Cardiac muscle cell (in vitro differentiated cells and primary cell): Measurements from ENCODE around the gene NAV2. TPM values are rescaled to one million over a fixed set of nuclear protein-coding genes. Genes with fewer than 3 reads are reported as not detected.

Experiments used
- DNase-seq, 2 donors: peaks; one replicate each; pipeline versions ENCODE4 v3.0.0 to v3.0.0-alpha.2; 2010 to 2017; ENCODE audit warnings: low read depth in 1 of 2, low spot score in 1 of 2
- H3K27ac ChIP-seq: fragments of 200-600 bp; sonication (generic); 2 replicates; pipeline ENCODE4 v1.5.1; 2016
- H3K27me3 ChIP-seq: fragments of 200-600 bp; sonication (generic); 2 replicates; pipeline ENCODE4 v1.6.0; 2016; ENCODE audit warnings: control low read depth
- H3K36me3 ChIP-seq: fragments of 200-600 bp; sonication (generic); 2 replicates; pipeline ENCODE4 v1.5.1; 2016; ENCODE audit warnings: control low read depth
- H3K4me1 ChIP-seq: fragments of 200-600 bp; sonication (generic); 2 replicates; pipeline ENCODE4 v1.8.1; 2017; ENCODE audit warnings: low read depth, mild to moderate bottlenecking, mixed run types
- H3K4me3 ChIP-seq: fragments of 200-600 bp; sonication (generic); 2 replicates; pipeline ENCODE4 v1.5.1; 2016; ENCODE audit warnings: mild to moderate bottlenecking
- H3K9me3 ChIP-seq: fragments of 200-600 bp; sonication (generic); 2 replicates; pipeline ENCODE4 v1.5.1; 2017; ENCODE audit warnings: low read depth, mild to moderate bottlenecking, control low read depth
- polyA plus RNA-seq: library from polyadenylated mRNA; unstranded; fragments of >200 nt; fragmentation: Nextera tagmentation; extraction: Ambion mirVana; gene quantifications from 2 replicates; pipeline ENCODE4 v1.2.1, GENCODE V29; 2016
- total RNA-seq: library from RNA; depleted of rRNA; stranded (reverse); fragments of >200 nt; gene quantifications from 2 replicates; pipeline ENCODE4 v1.2.3, GENCODE V29; 2016
- TF ChIP-seq, protein P1 (sequence below): IDR thresholded peaks from 2 replicates; pipeline ENCODE4 v1.5.1; 2012; ENCODE audit warnings: low read depth, mild to moderate bottlenecking, low read length

NAV2 gene
- total and polyA plus RNA-seq, 2 experiments from 2014 or later, result 113 to 164 TPM

DNA sequence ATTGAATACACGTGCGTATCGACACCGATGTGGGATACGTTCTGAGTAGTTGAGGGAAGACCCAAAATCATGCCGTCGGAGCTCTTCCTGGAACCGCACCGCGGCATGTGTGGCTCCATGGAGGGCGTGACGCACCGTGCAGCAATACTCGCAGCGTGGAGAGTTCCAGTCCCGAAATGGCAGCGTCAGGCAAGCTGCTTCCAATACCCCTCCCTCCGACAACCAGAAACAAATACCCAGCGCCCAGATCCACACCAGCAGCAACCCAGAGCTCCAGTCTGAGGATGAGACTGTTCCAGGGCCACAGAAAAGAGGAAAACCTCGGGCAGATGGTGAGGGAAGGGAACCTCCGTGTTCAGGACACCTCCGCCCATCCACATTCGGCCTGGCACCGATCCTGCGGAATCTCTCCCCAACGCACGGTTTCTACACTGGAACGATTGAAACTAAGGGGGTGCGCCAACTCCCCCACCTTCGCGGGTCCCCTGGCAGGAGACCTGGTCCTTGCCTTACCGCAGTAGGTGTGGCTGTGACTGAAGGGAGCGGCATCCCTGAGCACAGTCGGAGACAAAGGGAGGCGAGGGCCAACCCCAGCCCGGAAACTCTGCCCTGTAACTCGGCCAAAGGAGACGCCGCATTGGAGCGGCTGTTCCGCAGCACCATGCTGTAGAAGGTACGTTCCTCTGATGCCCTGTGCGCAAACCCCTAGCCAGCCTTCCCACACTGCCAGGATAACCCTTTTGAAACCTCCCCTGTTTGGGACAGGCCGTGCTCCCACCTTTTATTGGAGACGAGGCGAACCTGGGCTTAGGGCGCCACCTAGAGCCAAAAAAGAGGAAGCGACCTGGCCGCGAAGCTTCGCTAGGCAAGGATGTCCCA is 419.4 kb downstream of the NAV2 start:
- H3K4me1 ChIP-seq, result no peaks in the 10 kb centered on the region
- H3K27ac ChIP-seq, result no peak overlapping the region
- H3K27me3 ChIP-seq, result peaks cover 47% of the 10 kb centered on the region
- TF ChIP-seq, protein P1, sequence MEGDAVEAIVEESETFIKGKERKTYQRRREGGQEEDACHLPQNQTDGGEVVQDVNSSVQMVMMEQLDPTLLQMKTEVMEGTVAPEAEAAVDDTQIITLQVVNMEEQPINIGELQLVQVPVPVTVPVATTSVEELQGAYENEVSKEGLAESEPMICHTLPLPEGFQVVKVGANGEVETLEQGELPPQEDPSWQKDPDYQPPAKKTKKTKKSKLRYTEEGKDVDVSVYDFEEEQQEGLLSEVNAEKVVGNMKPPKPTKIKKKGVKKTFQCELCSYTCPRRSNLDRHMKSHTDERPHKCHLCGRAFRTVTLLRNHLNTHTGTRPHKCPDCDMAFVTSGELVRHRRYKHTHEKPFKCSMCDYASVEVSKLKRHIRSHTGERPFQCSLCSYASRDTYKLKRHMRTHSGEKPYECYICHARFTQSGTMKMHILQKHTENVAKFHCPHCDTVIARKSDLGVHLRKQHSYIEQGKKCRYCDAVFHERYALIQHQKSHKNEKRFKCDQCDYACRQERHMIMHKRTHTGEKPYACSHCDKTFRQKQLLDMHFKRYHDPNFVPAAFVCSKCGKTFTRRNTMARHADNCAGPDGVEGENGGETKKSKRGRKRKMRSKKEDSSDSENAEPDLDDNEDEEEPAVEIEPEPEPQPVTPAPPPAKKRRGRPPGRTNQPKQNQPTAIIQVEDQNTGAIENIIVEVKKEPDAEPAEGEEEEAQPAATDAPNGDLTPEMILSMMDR, result peak; percentile 94
- H3K9me3 ChIP-seq, result no peaks in the 10 kb centered on the region
- H3K4me3 ChIP-seq, result peak overlapping the region; percentile 15
- DNase-seq, result peak; percentile 67 to 71
- no peaks in the 10 kb centered on the region for H3K36me3 ChIP-seq

DNA sequence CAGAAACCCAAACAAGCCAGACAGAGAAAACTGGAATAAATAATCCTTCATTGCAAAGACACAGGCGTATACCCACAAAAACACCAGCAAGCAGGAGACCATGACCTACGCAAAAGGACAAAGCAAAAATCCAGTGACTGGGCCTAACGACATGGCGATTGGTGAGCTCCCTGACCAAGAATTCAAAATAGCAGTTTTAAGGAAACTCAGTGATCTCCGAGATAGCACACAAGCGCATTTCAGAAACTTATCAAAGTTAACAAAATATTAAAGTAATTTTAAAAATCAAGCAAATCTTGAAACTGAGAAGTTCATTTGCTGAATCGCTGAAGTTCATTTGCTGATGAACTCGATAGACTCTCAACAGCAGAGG is 420.0 kb downstream of the NAV2 start:
- no peak overlapping the region for H3K4me3 ChIP-seq
- H3K36me3 ChIP-seq, result no peaks in the 10 kb centered on the region
- H3K4me1 ChIP-seq, result no peaks in the 10 kb centered on the region
- DNase-seq, result no peak
- no peak overlapping the region for H3K27ac ChIP-seq
- H3K27me3 ChIP-seq, result peaks cover 49% of the 10 kb centered on the region
- H3K9me3 ChIP-seq, result no peaks in the 10 kb centered on the region
- TF ChIP-seq, protein P1, result no peak

DNA sequence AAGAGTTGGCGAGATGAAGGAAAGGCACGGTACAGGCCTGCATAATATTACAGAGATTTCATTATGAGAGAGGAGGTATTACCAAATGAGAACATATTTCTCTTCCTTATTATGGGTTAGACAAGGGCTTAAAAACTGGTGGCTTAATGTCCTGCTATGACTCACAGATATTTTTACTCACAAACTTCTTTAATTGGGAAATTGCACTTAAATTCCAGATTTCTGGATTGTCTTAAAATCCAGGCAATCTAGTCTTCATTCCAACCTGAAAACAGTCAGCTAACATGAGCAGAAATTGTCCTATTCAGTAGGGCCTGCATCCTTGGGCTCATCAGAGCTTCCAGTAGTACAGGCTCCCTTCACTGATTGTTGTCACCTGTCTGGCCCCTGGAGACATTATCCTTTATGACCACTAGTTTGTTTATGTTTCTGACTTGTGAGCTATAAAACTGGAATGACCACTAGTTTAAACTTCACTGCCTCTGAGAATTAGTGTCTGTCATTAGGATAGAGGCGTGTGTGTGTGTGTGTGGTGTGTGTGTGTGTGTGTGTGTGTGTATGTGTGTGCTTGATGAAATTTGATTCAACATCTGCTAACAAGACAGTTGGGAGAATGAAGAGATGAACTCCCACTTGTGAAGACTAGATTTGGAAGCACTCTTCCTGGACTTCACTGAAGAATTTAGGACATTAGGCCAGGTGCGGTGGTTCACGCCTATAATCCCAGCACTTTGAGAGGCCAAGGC is 422.5 kb downstream of the NAV2 start:
- Histone ChIP-seq H3K4me1 (no peaks in the 10 kb centered on the region), H3K9me3 (no peaks in the 10 kb centered on the region), H3K36me3 (no peaks in the 10 kb centered on the region), H3K27ac (no peak overlapping the region), H3K27me3 (peaks cover 63% of the 10 kb centered on the region), H3K4me3 (no peak overlapping the region)
- DNase-seq, result no peak
- TF ChIP-seq, protein P1, result no peak

DNA sequence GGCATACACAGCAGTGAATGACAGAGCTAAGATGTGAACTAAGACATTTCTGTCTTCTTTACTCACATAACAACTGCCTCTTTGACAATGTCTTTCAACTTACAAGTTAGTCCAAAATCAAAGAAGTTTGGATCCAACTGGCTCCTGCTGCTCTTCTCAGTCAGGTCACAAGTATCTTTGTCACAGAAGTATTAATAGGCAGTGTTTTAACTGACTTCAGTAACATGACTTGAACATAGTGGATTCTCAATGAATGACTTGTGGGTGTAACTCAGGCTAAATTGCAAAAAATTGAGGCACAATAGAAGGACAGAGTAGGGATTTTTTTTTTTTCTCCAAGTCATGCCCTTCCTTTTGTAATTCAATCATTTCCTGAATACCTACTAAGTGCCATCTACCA is 425.0 kb downstream of the NAV2 start:
- TF ChIP-seq, protein P1, result no peak
- no peak overlapping the region for H3K27ac ChIP-seq
- DNase-seq, result no peak
- H3K4me1 ChIP-seq, result no peaks in the 10 kb centered on the region
- H3K36me3 ChIP-seq, result no peaks in the 10 kb centered on the region
- no peaks in the 10 kb centered on the region for H3K9me3 ChIP-seq
- no peak overlapping the region for H3K4me3 ChIP-seq
- H3K27me3 ChIP-seq, result peaks cover 48% of the 10 kb centered on the region

DNA sequence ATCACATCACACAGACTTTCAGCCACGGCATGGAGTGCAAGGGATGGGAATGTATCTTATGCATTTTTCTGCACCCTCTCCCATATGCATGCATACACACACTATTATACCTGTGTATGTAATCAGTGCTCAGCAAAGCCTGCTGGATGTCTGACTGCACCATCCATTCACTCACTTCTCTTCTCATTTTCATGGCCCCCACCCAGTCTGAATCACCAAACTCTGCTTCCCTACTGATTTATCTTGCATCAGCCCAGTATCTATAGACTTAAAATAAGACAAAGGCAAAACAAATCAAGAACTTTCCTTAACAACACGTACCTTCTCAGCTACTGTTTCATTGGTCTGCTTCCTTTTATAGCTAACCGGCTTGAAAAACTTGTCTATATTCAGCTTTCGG is 426.1 kb downstream of the NAV2 start:
- Histone ChIP-seq H3K27ac (no peak overlapping the region), H3K4me3 (no peak overlapping the region), H3K4me1 (no peaks in the 10 kb centered on the region)

More for the DNA sequence above, 426.1 kb downstream of the NAV2 start:
- DNase-seq, result no peak
- TF ChIP-seq, protein P1, result no peak
- Histone ChIP-seq H3K27me3 (peaks cover 52% of the 10 kb centered on the region), H3K9me3 (no peaks in the 10 kb centered on the region), H3K36me3 (no peaks in the 10 kb centered on the region)
